ENCODE measurements around the gene PDE9A. TPM values are rescaled to one million over a fixed set of nuclear protein-coding genes. Genes with fewer than 3 reads are reported as not detected.

PDE9A gene
- total and polyA plus RNA-seq, 2 experiments from 2014 or later = 14.3 to 19.6 TPM

- Histone ChIP-seq H2AFZ (no peak overlapping the region), H3K27ac (peak overlapping the region; percentile 96), H3K27me3 (no peaks in the 10 kb centered on the region), H3K36me3 (replicated peaks; ENCODE audit: insufficient read depth, low read depth) (no peaks in the 10 kb centered on the region), H3K9me3 (ENCODE audit: low read depth) (no peaks in the 10 kb centered on the region), H3K4me3 (no peak overlapping the region), H3K4me2 (peak overlapping the region; percentile 52), H4K20me1 (ENCODE audit: insufficient read depth, poor library complexity, severe bottlenecking) (no peaks in the 10 kb centered on the region), H3K9me2 (replicated peaks; ENCODE audit: insufficient read depth) (no peaks in the 10 kb centered on the region), H3K4me1 (ENCODE audit: insufficient read depth) (peaks cover 15% of the 10 kb centered on the region), H3K79me2 (no peaks in the 10 kb centered on the region)
- TF ChIP-seq CTCF (IDR thresholded peaks at IDR 0.05; ENCODE audit: poor library complexity) = no peak
- no peak for TF ChIP-seq EZH2 (IDR thresholded peaks at IDR 0.05; ENCODE audit: borderline replicate concordance)
- no peak for TF ChIP-seq EZH2phosphoT487 (IDR thresholded peaks at IDR 0.05; ENCODE audit: low read depth, severe bottlenecking, unreplicated experiment)
- WGBS (ENCODE audit: low lambda C conversion rate, missing lambda C conversion rate) = 65% methylated on average over 19 of the region's 21 CpGs
- DNase-seq (ENCODE audit: low spot score) = peak; percentile 78
Observed at GRCh38 chr21:42760951-42761751, 107.7 kb downstream of the PDE9A start.

GRCh38 chr21:42761776-42762335, 108.4 kb downstream of the PDE9A start:
- H3K9me3 ChIP-seq (ENCODE audit: low read depth) = no peaks in the 10 kb centered on the region
- H3K4me2 ChIP-seq = no peak overlapping the region
- H3K4me1 ChIP-seq (ENCODE audit: insufficient read depth) = peaks cover 15% of the 10 kb centered on the region
- no peaks in the 10 kb centered on the region for H4K20me1 ChIP-seq (ENCODE audit: insufficient read depth, poor library complexity, severe bottlenecking)
- H3K27me3 ChIP-seq = no peaks in the 10 kb centered on the region
- no peaks in the 10 kb centered on the region for H3K79me2 ChIP-seq
- no peak overlapping the region for H3K4me3 ChIP-seq
- no peaks in the 10 kb centered on the region for H3K9me2 ChIP-seq (replicated peaks; ENCODE audit: insufficient read depth)
- 95% methylated on average over 18 of the region's 18 CpGs for WGBS (ENCODE audit: low lambda C conversion rate, missing lambda C conversion rate)
- peak overlapping the region; percentile 96 for H3K27ac ChIP-seq
- H3K36me3 ChIP-seq (replicated peaks; ENCODE audit: insufficient read depth, low read depth) = no peaks in the 10 kb centered on the region
- no peak overlapping the region for H2AFZ ChIP-seq
- TF ChIP-seq EZH2phosphoT487 (IDR thresholded peaks at IDR 0.05; ENCODE audit: low read depth, severe bottlenecking, unreplicated experiment) (no peak), EZH2 (IDR thresholded peaks at IDR 0.05; ENCODE audit: borderline replicate concordance) (no peak), CTCF (IDR thresholded peaks at IDR 0.05; ENCODE audit: poor library complexity) (no peak)
- DNase-seq (ENCODE audit: low spot score) = no peak

GRCh38 chr21:42763581-42764442, 110.4 kb downstream of the PDE9A start:
- TF ChIP-seq CTCF (IDR thresholded peaks at IDR 0.05; ENCODE audit: poor library complexity) (no peak), EZH2 (IDR thresholded peaks at IDR 0.05; ENCODE audit: borderline replicate concordance) (no peak), EZH2phosphoT487 (IDR thresholded peaks at IDR 0.05; ENCODE audit: low read depth, severe bottlenecking, unreplicated experiment) (no peak)
- Histone ChIP-seq H3K36me3 (replicated peaks; ENCODE audit: insufficient read depth, low read depth) (no peaks in the 10 kb centered on the region), H3K27ac (no peak overlapping the region), H3K27me3 (no peaks in the 10 kb centered on the region), H3K4me1 (ENCODE audit: insufficient read depth) (peaks cover 15% of the 10 kb centered on the region), H3K9me3 (ENCODE audit: low read depth) (no peaks in the 10 kb centered on the region), H3K4me2 (no peak overlapping the region), H3K79me2 (no peaks in the 10 kb centered on the region), H4K20me1 (ENCODE audit: insufficient read depth, poor library complexity, severe bottlenecking) (no peaks in the 10 kb centered on the region), H2AFZ (no peak overlapping the region), H3K9me2 (replicated peaks; ENCODE audit: insufficient read depth) (no peaks in the 10 kb centered on the region), H3K4me3 (no peak overlapping the region)
- 90% methylated on average over 25 of the region's 25 CpGs for WGBS (ENCODE audit: low lambda C conversion rate, missing lambda C conversion rate)
- no peak for DNase-seq (ENCODE audit: low spot score)
